Subcutaneous abdominal adipose tissue (tissue), 5 donors: ENCODE results near the gene ADAMTS5.

Experiments
- H3K27ac ChIP-seq: one replicate; pipeline ENCODE4 v1.7.0; 2013; ENCODE audit warnings: low read depth, mild to moderate bottlenecking, inconsistent platforms, low read length, moderate library complexity
- H3K27me3 ChIP-seq, 5 donors: one replicate each; pipeline ENCODE4 v1.7.0; 2013; ENCODE audit warnings: low read length in 5 of 5, inconsistent platforms in 1 of 5; ENCODE audit not compliant: control insufficient read depth in 5 of 5, insufficient read depth in 4 of 5
- H3K36me3 ChIP-seq, 5 donors: one replicate each; pipeline ENCODE4 v1.7.0; 2013; ENCODE audit warnings: low read length in 5 of 5; ENCODE audit not compliant: control insufficient read depth in 5 of 5, insufficient read depth in 5 of 5
- H3K4me1 ChIP-seq, 5 donors: one replicate each; pipeline ENCODE4 v1.7.0; 2013; ENCODE audit warnings: low read length in 5 of 5, mild to moderate bottlenecking in 3 of 5, moderate library complexity in 1 of 5; ENCODE audit not compliant: control insufficient read depth in 5 of 5, insufficient read depth in 5 of 5
- H3K4me3 ChIP-seq, 5 donors: one replicate each; pipeline ENCODE4 v1.7.0; 2013; ENCODE audit warnings: low read length in 5 of 5, low read depth in 1 of 5
- H3K9ac ChIP-seq, 5 donors: one replicate each; pipeline ENCODE4 v1.7.0; 2013; ENCODE audit warnings: low read length in 5 of 5, mild to moderate bottlenecking in 4 of 5, moderate library complexity in 3 of 5
- H3K9me3 ChIP-seq, 5 donors: one replicate each; pipeline ENCODE4 v1.7.0; 2013; ENCODE audit warnings: low read length in 5 of 5; ENCODE audit not compliant: control insufficient read depth in 5 of 5
- donor health status: healthy.
- donor health status: healthy.
- donor health status: healthy.
- donor health status: healthy.
- donor health status: healthy.

Gene ADAMTS5

DNA sequence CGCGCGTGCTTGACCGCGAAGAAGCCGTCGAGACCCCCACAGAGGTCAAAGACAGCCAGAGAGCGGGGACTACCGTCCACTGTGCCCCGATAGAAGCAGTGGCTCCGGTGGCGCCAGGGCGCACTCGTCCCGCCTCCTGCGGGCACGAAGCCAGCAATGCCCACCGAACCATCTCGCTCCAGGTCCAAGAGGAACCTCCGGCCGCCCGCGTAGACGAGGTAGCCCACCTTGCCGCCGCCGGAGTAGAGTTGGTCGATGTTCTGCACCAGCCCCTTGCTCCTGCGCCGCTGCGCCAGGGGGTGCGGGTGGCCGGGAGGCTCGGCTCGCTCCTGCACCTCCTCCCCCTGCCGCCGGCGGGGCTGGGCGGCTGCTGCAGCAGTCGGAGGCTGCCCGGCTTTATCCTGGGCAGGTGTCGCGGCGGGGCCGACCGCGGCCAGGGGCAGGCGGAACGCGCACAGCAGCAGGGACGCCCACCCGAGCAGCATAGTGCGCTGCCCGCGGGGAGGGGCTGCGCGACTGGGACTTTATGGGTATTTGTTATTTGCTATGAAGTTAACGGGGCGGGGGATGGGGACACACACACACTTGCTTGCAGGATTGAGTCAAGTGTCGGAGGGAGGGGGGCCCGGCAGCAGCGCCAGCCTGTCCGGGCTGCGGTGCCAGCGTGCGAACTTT is 844 bp downstream of the ADAMTS5 start:
- no peaks in the 10 kb centered on the region for H3K36me3 ChIP-seq
- peak overlapping the region; percentile 87 for H3K27ac ChIP-seq
- H3K9me3 ChIP-seq, result no peaks in the 10 kb centered on the region
- H3K4me3 ChIP-seq, result peak overlapping the region; percentile 86 to 95 (median 94)
- H3K9ac ChIP-seq, result peak overlapping the region in 4 of 5 donors; percentile 61 to 85 (median 64)
- H3K27me3 ChIP-seq, result peaks cover 0 to 4% (median 0%) of the 10 kb centered on the region in 5 donors
- peaks cover 5 to 72% (median 56%) of the 10 kb centered on the region in 5 donors for H3K4me1 ChIP-seq

DNA sequence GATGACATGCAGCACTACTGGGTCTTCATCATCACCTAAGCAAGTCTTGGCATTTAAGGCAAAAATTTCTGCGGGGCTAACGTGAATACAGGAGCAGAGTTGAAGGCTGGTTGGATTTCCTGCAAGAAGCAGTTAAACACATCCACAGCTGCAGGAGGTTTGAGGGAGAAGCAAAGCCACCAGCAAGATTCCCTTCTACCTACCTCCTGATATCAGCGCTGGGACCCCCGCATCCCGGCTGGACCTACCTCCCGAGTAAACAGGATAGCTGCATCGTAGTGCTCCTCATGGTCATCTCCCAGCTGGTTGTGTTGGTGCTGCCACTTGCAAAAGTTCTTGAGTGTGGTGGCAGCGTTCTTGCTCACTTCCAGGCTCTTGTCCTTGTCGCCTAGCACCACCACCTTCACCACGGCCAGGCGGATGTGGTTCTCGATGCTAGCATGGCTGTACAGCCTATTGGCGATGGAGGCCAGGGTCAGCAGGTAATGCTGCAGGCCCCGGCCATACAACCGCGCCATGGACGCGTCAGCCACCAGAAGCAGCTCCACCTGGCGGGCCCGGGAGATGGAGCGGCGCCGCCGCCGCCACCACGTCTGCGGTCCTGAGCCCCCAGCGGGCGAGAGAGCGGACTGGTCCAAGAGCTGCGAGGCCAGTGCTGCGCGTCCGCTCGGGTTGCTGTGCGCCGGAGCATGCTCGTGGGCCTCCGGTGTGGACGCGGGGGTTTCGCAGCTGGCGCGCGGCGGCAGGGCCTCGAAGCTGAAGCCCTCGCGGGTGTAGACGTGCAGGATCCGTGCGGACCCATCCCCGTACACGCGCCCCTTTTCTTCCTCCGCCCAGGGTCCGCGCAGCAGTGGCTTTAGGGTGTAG is 1.6 kb downstream of the ADAMTS5 start:
- H3K9ac ChIP-seq, result peak overlapping the region in 4 of 5 donors; percentile 61 to 85 (median 64)
- peaks cover 8 to 80% (median 63%) of the 10 kb centered on the region in 5 donors for H3K4me1 ChIP-seq
- H3K4me3 ChIP-seq, result peak overlapping the region; percentile 86 to 96 (median 94)
- H3K36me3 ChIP-seq, result peaks cover 0 to under 1% (median 0%) of the 10 kb centered on the region in 5 donors
- peak overlapping the region; percentile 87 for H3K27ac ChIP-seq
- H3K9me3 ChIP-seq, result no peaks in the 10 kb centered on the region
- peaks cover 0 to 4% (median 0%) of the 10 kb centered on the region in 5 donors for H3K27me3 ChIP-seq

DNA sequence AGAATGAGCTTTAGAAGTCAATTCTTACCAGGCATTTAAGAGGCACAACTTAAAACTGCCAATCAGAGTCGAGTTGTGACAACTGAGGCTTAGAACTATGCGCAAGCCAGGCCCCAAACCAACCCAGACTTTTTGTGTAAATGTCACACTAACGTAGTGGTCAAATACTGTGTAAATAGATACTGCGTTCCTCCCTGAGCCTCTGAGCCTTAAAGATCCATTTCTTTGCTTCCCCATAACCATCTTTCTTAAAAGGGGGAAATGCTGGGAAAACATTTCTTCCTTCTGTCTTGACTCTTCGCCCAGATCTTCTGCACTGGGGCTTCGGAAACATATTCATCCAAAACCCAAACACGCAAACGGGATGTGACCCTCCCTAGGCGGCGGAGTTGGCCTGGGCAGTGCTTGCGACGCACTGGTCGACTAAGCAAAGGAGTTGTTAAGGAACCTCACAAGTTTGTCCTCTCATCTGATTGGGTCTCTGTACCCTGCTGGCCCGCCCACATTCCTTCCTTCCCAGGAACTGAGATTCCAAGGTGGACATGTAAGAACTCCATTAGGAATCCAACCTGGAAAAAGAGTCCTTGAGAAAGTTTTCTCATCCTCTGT is 2.6 kb downstream of the ADAMTS5 start:
- Histone ChIP-seq H3K27ac (peak overlapping the region; percentile 87), H3K4me3 (peak overlapping the region; percentile 86 to 96 (median 94)), H3K27me3 (peaks cover 0 to 4% (median 0%) of the 10 kb centered on the region in 5 donors), H3K9ac (peak overlapping the region; percentile 6 to 63 (median 57)), H3K9me3 (no peaks in the 10 kb centered on the region), H3K4me1 (peaks cover 9 to 88% (median 72%) of the 10 kb centered on the region in 5 donors), H3K36me3 (peaks cover 0 to 3% (median 0%) of the 10 kb centered on the region in 5 donors)

DNA sequence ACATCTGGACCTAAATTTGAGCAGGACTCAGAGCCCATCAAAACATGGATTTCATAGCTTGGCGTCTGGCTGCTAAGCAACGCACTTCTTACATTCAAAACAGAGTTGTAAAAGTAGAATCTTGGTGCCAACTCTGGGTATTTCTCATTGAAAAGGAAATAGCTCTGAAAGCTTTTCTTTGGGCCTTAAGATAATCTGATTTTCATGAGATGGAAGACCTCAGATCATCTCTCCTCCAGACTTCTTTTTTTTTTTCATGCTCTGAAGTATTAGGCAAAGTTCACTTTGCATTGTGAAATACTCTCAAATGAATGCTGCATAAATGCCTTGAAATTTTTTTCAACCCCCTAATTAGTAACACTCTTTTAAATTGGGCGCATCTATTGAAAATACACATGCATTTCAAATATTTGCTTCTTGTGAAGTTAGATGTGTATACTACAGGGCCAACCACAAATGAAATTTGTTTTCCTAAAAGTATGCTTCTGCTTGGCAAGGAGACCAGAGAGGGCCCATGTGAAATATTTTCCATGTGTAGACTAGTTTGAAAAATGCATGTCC is 4.2 kb downstream of the ADAMTS5 start:
- Histone ChIP-seq H3K9ac (peak overlapping the region in 4 of 5 donors; percentile 4 to 48 (median 14)), H3K4me1 (peaks cover 12 to 89% (median 77%) of the 10 kb centered on the region in 5 donors), H3K27ac (peak overlapping the region; percentile 87), H3K4me3 (peak overlapping the region; percentile 38 to 95 (median 86)), H3K36me3 (peaks cover 0 to 10% (median 6%) of the 10 kb centered on the region in 5 donors), H3K9me3 (no peaks in the 10 kb centered on the region), H3K27me3 (peaks cover 0 to 4% (median 0%) of the 10 kb centered on the region in 5 donors)

DNA sequence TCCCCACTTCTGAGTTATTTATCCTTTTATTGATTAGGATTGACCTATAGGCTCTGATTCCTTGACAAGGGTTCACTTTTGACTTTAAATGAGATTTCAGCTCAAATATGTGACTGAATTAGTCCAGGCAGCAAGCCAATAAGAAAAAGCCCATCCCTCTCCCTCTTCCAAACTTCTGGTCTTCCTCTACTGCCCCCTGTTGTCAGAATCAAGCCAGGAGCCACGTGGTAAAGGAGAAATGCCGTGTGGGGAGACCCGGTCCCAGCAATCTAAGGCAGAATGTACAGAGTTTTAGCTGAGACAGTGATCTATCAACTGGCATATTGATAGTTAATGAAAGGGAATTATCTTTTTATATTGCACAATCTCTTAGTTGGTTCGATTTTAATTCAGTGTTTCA is 5.2 kb downstream of the ADAMTS5 start:
- peaks cover 12 to 84% (median 74%) of the 10 kb centered on the region in 5 donors for H3K4me1 ChIP-seq
- peak overlapping the region; percentile 87 for H3K27ac ChIP-seq
- H3K4me3 ChIP-seq, result peak overlapping the region in 4 of 5 donors; percentile 13 to 94 (median 48)

DNA sequence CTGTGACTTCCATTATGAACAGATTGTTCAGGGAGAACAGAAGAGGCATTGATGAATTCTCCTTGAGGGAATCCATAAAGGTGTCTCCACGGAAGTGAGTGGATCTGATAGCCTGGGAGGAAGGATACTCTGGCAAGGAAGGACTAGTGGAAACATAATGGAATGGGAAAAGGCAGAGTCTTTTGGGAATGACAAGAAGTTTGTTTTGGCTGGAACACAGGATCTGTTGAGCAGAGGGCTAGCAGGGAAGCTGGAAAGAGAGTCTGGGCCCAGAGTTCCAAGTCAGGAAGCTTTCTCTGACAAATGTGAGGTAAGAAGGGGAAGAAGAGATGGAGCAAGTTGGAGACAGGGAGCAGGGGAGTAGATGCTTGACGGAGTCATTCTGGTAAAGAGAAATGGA is 8.1 kb downstream of the ADAMTS5 start:
- Histone ChIP-seq H3K36me3 (peaks cover 1 to 19% (median 16%) of the 10 kb centered on the region in 5 donors), H3K27me3 (no peaks in the 10 kb centered on the region), H3K9ac (no peak overlapping the region), H3K4me3 (peak overlapping the region in 1 of 5 donors; percentile 24), H3K9me3 (no peaks in the 10 kb centered on the region), H3K27ac (peak overlapping the region; percentile 15), H3K4me1 (peaks cover 7 to 77% (median 70%) of the 10 kb centered on the region in 5 donors)

More for the DNA sequence above, 5.2 kb downstream of the ADAMTS5 start:
- Histone ChIP-seq H3K9me3 (no peaks in the 10 kb centered on the region), H3K9ac (peak overlapping the region in 2 of 5 donors; percentile 20 to 57), H3K36me3 (peaks cover 0 to 13% (median 10%) of the 10 kb centered on the region in 5 donors), H3K27me3 (peaks cover 0 to 4% (median 0%) of the 10 kb centered on the region in 5 donors)

DNA sequence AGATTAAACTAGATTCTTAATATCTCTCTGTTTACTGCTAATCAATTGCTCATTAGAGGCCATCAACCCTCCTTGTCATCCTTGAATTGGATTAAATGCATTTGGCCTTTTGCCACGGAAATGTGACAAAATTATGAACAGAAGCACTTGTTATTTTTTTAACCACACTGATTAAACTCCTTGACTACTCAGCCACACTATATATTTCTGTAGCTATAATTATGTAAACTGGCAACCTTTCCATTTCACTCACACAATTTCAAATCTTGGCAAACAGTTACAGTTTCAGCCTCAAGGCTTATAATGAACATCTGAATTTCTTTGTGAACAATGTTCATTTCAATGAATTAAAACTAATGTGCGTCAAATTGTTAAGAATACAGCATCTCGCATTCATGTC is 10.1 kb downstream of the ADAMTS5 start:
- Histone ChIP-seq H3K4me3 (no peak overlapping the region), H3K9me3 (no peaks in the 10 kb centered on the region), H3K27me3 (no peaks in the 10 kb centered on the region), H3K36me3 (peaks cover 10 to 37% (median 26%) of the 10 kb centered on the region in 5 donors), H3K4me1 (peaks cover 7 to 74% (median 60%) of the 10 kb centered on the region in 5 donors), H3K27ac (no peak overlapping the region), H3K9ac (no peak overlapping the region)

DNA sequence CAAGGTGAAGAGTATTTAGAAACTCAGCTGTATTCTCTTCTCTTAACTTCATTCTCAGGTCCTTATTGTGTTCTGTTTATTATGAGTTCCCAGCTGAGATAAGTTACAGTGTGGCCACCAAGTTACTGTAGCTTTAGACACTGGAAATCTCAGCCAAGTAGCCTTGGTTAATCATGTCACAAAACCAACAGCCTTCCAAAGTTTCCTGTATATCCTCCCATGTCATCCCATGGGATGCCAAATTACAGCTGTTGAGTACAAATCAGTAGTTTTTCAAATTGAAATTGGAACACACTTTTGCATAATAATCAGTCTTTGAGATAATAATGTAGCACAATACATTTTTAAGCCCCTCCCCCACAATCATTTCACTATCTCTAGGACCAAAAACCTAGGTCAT is 10.7 kb downstream of the ADAMTS5 start:
- Histone ChIP-seq H3K9ac (no peak overlapping the region), H3K27ac (no peak overlapping the region), H3K27me3 (no peaks in the 10 kb centered on the region), H3K36me3 (peaks cover 10 to 37% (median 26%) of the 10 kb centered on the region in 5 donors), H3K4me1 (peaks cover 7 to 68% (median 54%) of the 10 kb centered on the region in 5 donors), H3K4me3 (no peak overlapping the region), H3K9me3 (no peaks in the 10 kb centered on the region)

DNA sequence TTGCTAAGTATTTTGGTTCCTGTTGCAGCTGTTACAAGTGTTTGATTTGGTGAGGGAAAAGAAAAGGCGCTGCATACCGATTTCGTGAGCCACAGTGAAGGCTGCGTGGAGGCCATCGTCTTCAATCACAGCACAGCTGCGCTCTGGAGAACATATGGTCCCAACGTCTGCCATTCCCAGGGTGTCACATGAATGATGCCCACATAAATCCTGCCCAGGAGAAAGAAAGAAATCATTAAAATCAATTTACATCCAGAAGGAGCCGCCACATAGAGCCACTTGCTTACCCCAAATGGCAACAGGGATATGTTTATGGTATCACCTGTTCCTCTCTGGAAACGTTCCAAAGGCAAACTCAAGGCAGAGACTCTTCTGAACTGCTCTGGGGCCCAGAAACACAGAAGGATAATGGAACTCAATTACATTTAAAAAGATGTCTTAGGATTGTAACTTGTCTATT is 12.2 kb downstream of the ADAMTS5 start:
- Histone ChIP-seq H3K9ac (no peak overlapping the region), H3K9me3 (no peaks in the 10 kb centered on the region), H3K4me3 (no peak overlapping the region), H3K27me3 (no peaks in the 10 kb centered on the region), H3K27ac (no peak overlapping the region), H3K36me3 (peaks cover 10 to 40% (median 31%) of the 10 kb centered on the region in 5 donors), H3K4me1 (peaks cover 3 to 53% (median 39%) of the 10 kb centered on the region in 5 donors)
